ENCODE results near the gene CTNND2.

CTNND2 gene

GRCh38 chr5:11760934-11761603 is 143.2 kb downstream of the CTNND2 start:
- DNase-seq (ENCODE audit: low read depth), result no peak
- TF ChIP-seq CTCF (IDR thresholded peaks at IDR 0.05; ENCODE audit: low read length, missing control alignments), result no peak
- H3K4me3 ChIP-seq (replicated peaks; ENCODE audit: low read depth, low read length), result no peak overlapping the region

GRCh38 chr5:11758321-11758720 is 145.9 kb downstream of the CTNND2 start:
- no peak for DNase-seq (ENCODE audit: low read depth)
- H3K4me3 ChIP-seq (replicated peaks; ENCODE audit: low read depth, low read length), result no peak overlapping the region
- TF ChIP-seq CTCF (IDR thresholded peaks at IDR 0.05; ENCODE audit: low read length, missing control alignments), result no peak

GRCh38 chr5:11757661-11758060 is 146.6 kb downstream of the CTNND2 start:
- no peak for DNase-seq (ENCODE audit: low read depth)
- no peak overlapping the region for H3K4me3 ChIP-seq (replicated peaks; ENCODE audit: low read depth, low read length)
- no peak for TF ChIP-seq CTCF (IDR thresholded peaks at IDR 0.05; ENCODE audit: low read length, missing control alignments)

GRCh38 chr5:11737010-11737409 is 167.2 kb downstream of the CTNND2 start:
- no peak for DNase-seq (ENCODE audit: low read depth)
- no peak overlapping the region for H3K4me3 ChIP-seq (replicated peaks; ENCODE audit: low read depth, low read length)
- no peak for TF ChIP-seq CTCF (IDR thresholded peaks at IDR 0.05; ENCODE audit: low read length, missing control alignments)

- no peak overlapping the region for H3K4me3 ChIP-seq (replicated peaks; ENCODE audit: low read depth, low read length)
- TF ChIP-seq CTCF (IDR thresholded peaks at IDR 0.05; ENCODE audit: low read length, missing control alignments), result no peak
- no peak for DNase-seq (ENCODE audit: low read depth)
Measured at GRCh38 chr5:11734369-11734768, 169.9 kb downstream of the CTNND2 start.

- TF ChIP-seq CTCF (IDR thresholded peaks at IDR 0.05; ENCODE audit: low read length, missing control alignments), result no peak
- no peak for DNase-seq (ENCODE audit: low read depth)
- H3K4me3 ChIP-seq (replicated peaks; ENCODE audit: low read depth, low read length), result no peak overlapping the region
Measured at GRCh38 chr5:11733840-11734192, 170.4 kb downstream of the CTNND2 start.

- no peak overlapping the region for H3K4me3 ChIP-seq (replicated peaks; ENCODE audit: low read depth, low read length)
- DNase-seq (ENCODE audit: low read depth), result no peak
- no peak for TF ChIP-seq CTCF (IDR thresholded peaks at IDR 0.05; ENCODE audit: low read length, missing control alignments)
Measured at GRCh38 chr5:11733185-11733839, 170.9 kb downstream of the CTNND2 start.
